GM12865 (cell line): ENCODE measurements around the gene GPAT2.
"Not testable (repeated sequence)": the region's sequence is repeated elsewhere in the genome, so short reads cannot be mapped to it uniquely, and the experiment has no call there.

Experiments used
- DNase-seq: peaks from one replicate; pipeline ENCODE4 v3.0.0; 2010; ENCODE audit warnings: low read depth
- H3K4me3 ChIP-seq: 2 replicates; pipeline ENCODE4 v1.5.1; 2011; ENCODE audit warnings: mild to moderate bottlenecking, low read depth, low read length, control low read depth
- CTCF ChIP-seq: IDR thresholded peaks from 2 replicates; pipeline ENCODE4 v1.5.1; 2011; ENCODE audit warnings: low read length, control low read depth, low read depth, inconsistent platforms; ENCODE audit not compliant: insufficient read depth; ENCODE audit errors: missing control alignments

The GPAT2 gene

GRCh38 chr2:96065381-96065930 is 30.7 kb upstream of the GPAT2 start:
- no peak for TF ChIP-seq CTCF
- no peak overlapping the region for H3K4me3 ChIP-seq
- DNase-seq: no peak

GRCh38 chr2:96064760-96065159 is 30.0 kb upstream of the GPAT2 start:
- H3K4me3 ChIP-seq, DNase-seq: not testable (repeated sequence)

GRCh38 chr2:96064047-96064675 is 29.4 kb upstream of the GPAT2 start:
- not testable (repeated sequence) for DNase-seq, H3K4me3 ChIP-seq

GRCh38 chr2:96063116-96063899 is 28.6 kb upstream of the GPAT2 start:
- not testable (repeated sequence) for H3K4me3 ChIP-seq, DNase-seq

- not testable (repeated sequence) for DNase-seq, H3K4me3 ChIP-seq
These were observed 27.8 kb upstream of the GPAT2 start for GRCh38 chr2:96062483-96062882.

- H3K4me3 ChIP-seq, DNase-seq: not testable (repeated sequence)
These were observed 27.2 kb upstream of the GPAT2 start for GRCh38 chr2:96061901-96062300.

- DNase-seq, H3K4me3 ChIP-seq: not testable (repeated sequence)
These were observed 26.6 kb upstream of the GPAT2 start for GRCh38 chr2:96061197-96061817.

GRCh38 chr2:96060325-96060724 is 25.6 kb upstream of the GPAT2 start:
- not testable (repeated sequence) for DNase-seq, H3K4me3 ChIP-seq

- DNase-seq, H3K4me3 ChIP-seq: not testable (repeated sequence)
These were observed 24.7 kb upstream of the GPAT2 start for GRCh38 chr2:96059443-96059842.

GRCh38 chr2:96055830-96056229 is 21.1 kb upstream of the GPAT2 start:
- not testable (repeated sequence) for H3K4me3 ChIP-seq, DNase-seq

- not testable (repeated sequence) for DNase-seq, H3K4me3 ChIP-seq
These were observed 19.8 kb upstream of the GPAT2 start for GRCh38 chr2:96054537-96054936.

- not testable (repeated sequence) for H3K4me3 ChIP-seq, DNase-seq
These were observed 18.7 kb upstream of the GPAT2 start for GRCh38 chr2:96053385-96053784.

- not testable (repeated sequence) for DNase-seq, H3K4me3 ChIP-seq
These were observed 17.9 kb upstream of the GPAT2 start for GRCh38 chr2:96052632-96053031.

GRCh38 chr2:96049917-96050262 is 15.2 kb upstream of the GPAT2 start:
- not testable (repeated sequence) for H3K4me3 ChIP-seq, DNase-seq

GRCh38 chr2:96049049-96049916 is 14.6 kb upstream of the GPAT2 start:
- not testable (repeated sequence) for DNase-seq, H3K4me3 ChIP-seq

GRCh38 chr2:96035554-96035953 is 838 bp upstream of the GPAT2 start:
- not testable (repeated sequence) for DNase-seq, H3K4me3 ChIP-seq

GRCh38 chr2:96033997-96034396 is 719 bp downstream of the GPAT2 start:
- DNase-seq, H3K4me3 ChIP-seq: not testable (repeated sequence)
